Endometrial microvascular endothelial cells (primary cell): ENCODE results near the gene SAMD4A. TPM values are rescaled to one million over a fixed set of nuclear protein-coding genes. Genes with fewer than 3 reads are reported as not detected.

ENCODE experiments used
- in situ Hi-C: cut with HindIII; loops from 2 replicates; pipeline ENCODE4 v1.10.0; 2017; ENCODE audit warnings: low sequenced_read_pairs, low pct_unique_long_range_greater_than_20kb; ENCODE audit errors: inconsistent ontology term
- total RNA-seq: library from RNA; depleted of rRNA; stranded (reverse); fragments of >200 nt; gene quantifications from one replicate; pipeline ENCODE4 v1.2.3, GENCODE V29; 2015; ENCODE audit errors: inconsistent ontology term

SAMD4A gene
- total RNA-seq, 1 donor from 2014 or later: 36.1 TPM

GRCh38 chr14:54669721-54670561, 103.0 kb downstream of the SAMD4A start:
- in situ Hi-C loops: no loop called here

- in situ Hi-C loops: no loop called here
Observed at GRCh38 chr14:54671537-54671936, 104.6 kb downstream of the SAMD4A start.

- in situ Hi-C loops: no loop called here
Observed at GRCh38 chr14:54672181-54672580, 105.3 kb downstream of the SAMD4A start.

- in situ Hi-C loops: no loop called here
Observed at GRCh38 chr14:54672688-54673087, 105.8 kb downstream of the SAMD4A start.

GRCh38 chr14:54673193-54674045, 106.5 kb downstream of the SAMD4A start:
- in situ Hi-C loops: no loop called here

- in situ Hi-C loops: no loop called here
Observed at GRCh38 chr14:54674046-54674741, 107.3 kb downstream of the SAMD4A start.

- in situ Hi-C loops: no loop called here
Observed at GRCh38 chr14:54675236-54676128, 108.6 kb downstream of the SAMD4A start.

GRCh38 chr14:54676812-54677708, 110.1 kb downstream of the SAMD4A start:
- in situ Hi-C loops: no loop called here

- in situ Hi-C loops: no loop called here
Observed at GRCh38 chr14:54680651-54681050, 113.7 kb downstream of the SAMD4A start.

GRCh38 chr14:54681811-54682261, 114.9 kb downstream of the SAMD4A start:
- in situ Hi-C loops: no loop called here

- in situ Hi-C loops: no loop called here
Observed at GRCh38 chr14:54682578-54682977, 115.7 kb downstream of the SAMD4A start.

- in situ Hi-C loops: no loop called here
Observed at GRCh38 chr14:54683882-54684794, 117.2 kb downstream of the SAMD4A start.

GRCh38 chr14:54685286-54685845, 118.4 kb downstream of the SAMD4A start:
- in situ Hi-C loops: no loop called here

- in situ Hi-C loops: no loop called here
Observed at GRCh38 chr14:54686219-54686870, 119.4 kb downstream of the SAMD4A start.

- in situ Hi-C loops: no loop called here
Observed at GRCh38 chr14:54686871-54687749, 120.2 kb downstream of the SAMD4A start.
